KMS-11 (cell line): Measurements from ENCODE around the gene EHMT2.

ENCODE experiments used
- H2AFZ ChIP-seq: fragments of 200-600 bp; sonication (generic); 2 replicates; pipeline ENCODE4 v1.6.1; 2016; ENCODE audit warnings: antibody characterized with exemption, mixed run types, low read depth
- H3K27ac ChIP-seq: fragments of 200-600 bp; sonication (generic); 2 replicates; pipeline ENCODE4 v1.6.1; 2016; ENCODE audit warnings: mild to moderate bottlenecking, mixed run types
- H3K27me3 ChIP-seq: fragments of 200-600 bp; sonication (generic); 2 replicates; pipeline ENCODE4 v1.6.1; 2017; ENCODE audit warnings: mild to moderate bottlenecking, low read depth, mixed run types, moderate library complexity; ENCODE audit not compliant: insufficient read depth
- H3K36me3 ChIP-seq: fragments of 200-600 bp; sonication (generic); 2 replicates; pipeline ENCODE4 v1.6.1; 2017; ENCODE audit warnings: mild to moderate bottlenecking, mixed run types; ENCODE audit not compliant: insufficient read depth
- H3K4me1 ChIP-seq: fragments of 200-600 bp; sonication (generic); 2 replicates; pipeline ENCODE4 v1.6.1; 2016; ENCODE audit warnings: mild to moderate bottlenecking, low read depth, mixed run types; ENCODE audit not compliant: poor library complexity, severe bottlenecking
- H3K4me2 ChIP-seq: fragments of 200-600 bp; sonication (generic); 2 replicates; pipeline ENCODE4 v1.7.0; 2016; ENCODE audit warnings: mild to moderate bottlenecking, mixed run types
- H3K4me3 ChIP-seq: fragments of 200-600 bp; sonication (generic); IDR thresholded peaks from 2 replicates; pipeline ENCODE4 v1.6.1; 2017; ENCODE audit warnings: low read depth, low read length, mixed read lengths; ENCODE audit not compliant: insufficient read depth
- H3K79me2 ChIP-seq: fragments of 200-600 bp; sonication (generic); 2 replicates; pipeline ENCODE4 v1.6.1; 2016; ENCODE audit warnings: low read depth, mixed run types; ENCODE audit not compliant: insufficient read depth
- H3K9ac ChIP-seq: fragments of 200-600 bp; sonication (generic); 2 replicates; pipeline ENCODE4 v1.6.1; 2016; ENCODE audit warnings: mild to moderate bottlenecking, mixed run types
- H4K20me1 ChIP-seq: fragments of 200-600 bp; sonication (generic); 2 replicates; pipeline ENCODE4 v1.6.1; 2016; ENCODE audit warnings: mild to moderate bottlenecking, mixed run types; ENCODE audit not compliant: insufficient read depth
- TF ChIP-seq, protein P1 (sequence below): fragments of 200-600 bp; sonication (generic); conservative IDR thresholded peaks from 2 replicates; pipeline ENCODE4 v1.6.1; 2017; ENCODE audit warnings: low read depth, mild to moderate bottlenecking, antibody characterized with exemption, low read length, moderate library complexity, mixed read lengths

The EHMT2 gene

DNA sequence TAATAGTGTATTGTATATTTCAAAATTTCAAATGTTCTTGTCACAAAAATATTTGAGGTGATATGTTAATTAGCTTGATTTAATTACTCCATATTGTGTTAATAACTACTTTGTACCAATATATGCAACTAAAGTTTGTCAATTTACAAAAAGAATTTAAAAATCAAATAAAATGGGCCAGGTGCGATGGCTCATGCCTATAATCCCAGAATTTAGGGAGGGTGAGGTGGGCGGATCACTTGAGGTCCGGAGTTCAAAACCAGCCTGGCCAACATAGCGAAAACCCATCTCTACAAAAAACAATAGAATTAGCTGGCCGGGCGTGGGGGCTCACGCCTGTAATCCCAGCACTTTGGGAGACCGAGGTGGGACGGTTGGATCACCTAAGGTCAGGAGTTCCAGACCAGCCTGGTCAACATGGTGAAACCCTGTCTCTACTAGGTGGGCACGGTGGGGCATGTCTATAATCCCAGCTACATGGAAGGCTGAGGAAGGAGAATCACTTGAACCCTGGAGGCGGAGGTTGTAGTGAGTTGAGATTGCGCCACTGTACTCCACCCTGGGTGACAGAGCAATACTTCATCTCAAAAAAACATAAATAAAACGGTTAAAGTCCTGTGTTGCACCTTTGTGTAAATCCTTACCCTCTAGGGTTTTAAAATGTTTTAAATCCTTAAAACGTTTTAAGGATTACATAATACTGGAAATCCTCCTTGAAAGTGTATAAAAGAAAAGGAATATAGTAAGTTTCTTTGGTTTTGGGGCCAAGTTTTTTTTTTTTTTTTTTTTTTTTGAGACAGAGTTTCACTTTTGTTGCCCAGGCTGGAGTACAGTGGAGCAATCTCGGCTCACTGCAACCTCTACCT, 65.9 kb downstream of the EHMT2 start:
- Histone ChIP-seq H3K4me2 (peak overlapping the region; percentile 91), H3K27me3 (no peaks in the 10 kb centered on the region), H3K79me2 (peaks cover 71% of the 10 kb centered on the region), H4K20me1 (peaks cover 2% of the 10 kb centered on the region), H3K36me3 (peaks cover 12% of the 10 kb centered on the region; the same call in 1 of the 2 replicates), H3K9ac (no peak overlapping the region), H3K4me3 (no peak overlapping the region), H2AFZ (no peak overlapping the region), H3K27ac (no peak overlapping the region; the same call in 1 of the 2 replicates), H3K4me1 (peaks cover 20% of the 10 kb centered on the region)
- TF ChIP-seq, protein P1, sequence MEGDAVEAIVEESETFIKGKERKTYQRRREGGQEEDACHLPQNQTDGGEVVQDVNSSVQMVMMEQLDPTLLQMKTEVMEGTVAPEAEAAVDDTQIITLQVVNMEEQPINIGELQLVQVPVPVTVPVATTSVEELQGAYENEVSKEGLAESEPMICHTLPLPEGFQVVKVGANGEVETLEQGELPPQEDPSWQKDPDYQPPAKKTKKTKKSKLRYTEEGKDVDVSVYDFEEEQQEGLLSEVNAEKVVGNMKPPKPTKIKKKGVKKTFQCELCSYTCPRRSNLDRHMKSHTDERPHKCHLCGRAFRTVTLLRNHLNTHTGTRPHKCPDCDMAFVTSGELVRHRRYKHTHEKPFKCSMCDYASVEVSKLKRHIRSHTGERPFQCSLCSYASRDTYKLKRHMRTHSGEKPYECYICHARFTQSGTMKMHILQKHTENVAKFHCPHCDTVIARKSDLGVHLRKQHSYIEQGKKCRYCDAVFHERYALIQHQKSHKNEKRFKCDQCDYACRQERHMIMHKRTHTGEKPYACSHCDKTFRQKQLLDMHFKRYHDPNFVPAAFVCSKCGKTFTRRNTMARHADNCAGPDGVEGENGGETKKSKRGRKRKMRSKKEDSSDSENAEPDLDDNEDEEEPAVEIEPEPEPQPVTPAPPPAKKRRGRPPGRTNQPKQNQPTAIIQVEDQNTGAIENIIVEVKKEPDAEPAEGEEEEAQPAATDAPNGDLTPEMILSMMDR = no peak

GRCh38 chr6:31830886-31831335, 66.6 kb downstream of the EHMT2 start:
- peaks cover 70% of the 10 kb centered on the region for H3K79me2 ChIP-seq
- no peaks in the 10 kb centered on the region for H3K27me3 ChIP-seq
- peak overlapping the region; percentile 60; the same call in 1 of the 2 replicates for H3K27ac ChIP-seq
- peak overlapping the region; percentile 57; the same call in 1 of the 2 replicates for H3K9ac ChIP-seq
- H3K4me1 ChIP-seq = peaks cover 24% of the 10 kb centered on the region
- H3K4me3 ChIP-seq = no peak overlapping the region
- H2AFZ ChIP-seq = no peak overlapping the region
- peaks cover 5% of the 10 kb centered on the region; the same call in 1 of the 2 replicates for H3K36me3 ChIP-seq
- peak overlapping the region; percentile 91 for H3K4me2 ChIP-seq
- no peaks in the 10 kb centered on the region for H4K20me1 ChIP-seq
- TF ChIP-seq, protein P1 = no peak
